A549 (cell line): Measurements from ENCODE around the gene TGFBI. TPM values are rescaled to one million over a fixed set of nuclear protein-coding genes. Genes with fewer than 3 reads are reported as not detected.

ENCODE experiments used
- BCL3 ChIP-seq: fragments of >200 bp; sonication (Bioruptor Twin); formaldehyde crosslinking; IDR thresholded peaks from 3 replicates; pipeline ENCODE4 v1.6.1; 2016
- CBX2 ChIP-seq: fragments of 200-600 bp; sonication (generic); IDR thresholded peaks from 2 replicates; pipeline ENCODE4 v1.6.1; 2016; ENCODE audit warnings: low read depth, mild to moderate bottlenecking, borderline replicate concordance
- CEBPB ChIP-seq, 2 experiments: fragments of >200 bp in 1 of 2; sonication (Bioruptor Twin) in 1 of 2; formaldehyde crosslinking in 1 of 2; IDR thresholded peaks; 2 replicates each; pipeline ENCODE4 v1.6.1; 2012 to 2016
- E2F6 ChIP-seq: IDR thresholded peaks from 2 replicates; pipeline ENCODE4 v1.6.1; 2012; ENCODE audit warnings: low read depth, borderline replicate concordance
- EHMT2 ChIP-seq: fragments of 200-600 bp; sonication (generic); IDR thresholded peaks from 2 replicates; pipeline ENCODE4 v1.6.1; 2016; ENCODE audit warnings: antibody characterized with exemption, low read depth, mild to moderate bottlenecking, moderate library complexity
- EP300 ChIP-seq, 2 experiments: fragments of >200 bp; sonication (Bioruptor Twin); formaldehyde crosslinking; IDR thresholded peaks; 2 replicates in 1 of 2; 3 replicates in 1 of 2; pipeline ENCODE4 v1.6.1; 2016 to 2017
- ESRRA ChIP-seq: fragments of 150-350 bp; IDR thresholded peaks from 2 replicates; pipeline ENCODE4 v1.6.1; 2014; ENCODE audit warnings: mild to moderate bottlenecking, low read length, borderline replicate concordance
- FOSB ChIP-seq: fragments of 250-450 bp; sonication (Bioruptor Pico); IDR thresholded peaks from 2 replicates; pipeline ENCODE4 v1.5.0; 2020; ENCODE audit warnings: mild to moderate bottlenecking, moderate library complexity
- FOSL2 ChIP-seq, 2 experiments: fragments of 450-650 bp in 1 of 2; fragments of >200 bp in 1 of 2; sonication (Bioruptor Twin) in 1 of 2; formaldehyde crosslinking; IDR thresholded peaks; 2 replicates each; pipeline versions ENCODE4 v1.5.0 to v1.6.1; 2016 to 2020; ENCODE audit warnings: mild to moderate bottlenecking in 1 of 2, moderate library complexity in 1 of 2
- HDAC2 ChIP-seq: fragments of 200-600 bp; sonication (generic); IDR thresholded peaks from 2 replicates; pipeline ENCODE4 v1.6.1; 2016
- HES2 ChIP-seq: fragments of >200 bp; sonication (Bioruptor Twin); formaldehyde crosslinking; IDR thresholded peaks from 2 replicates; pipeline ENCODE4 v1.6.1; 2016
- HEYL ChIP-seq: fragments of 250-450 bp; sonication (Bioruptor Pico); IDR thresholded peaks from 2 replicates; pipeline ENCODE4 v1.8.0; 2021; ENCODE audit warnings: mild to moderate bottlenecking, moderate library complexity
- HMGXB4 ChIP-seq: fragments of 250-450 bp; sonication (Bioruptor Pico); IDR thresholded peaks from 2 replicates; pipeline ENCODE4 v1.5.0; 2021; ENCODE audit warnings: mild to moderate bottlenecking, moderate library complexity, borderline replicate concordance
- HOXA7 ChIP-seq: fragments of 250-450 bp; sonication (Bioruptor Pico); IDR thresholded peaks from 2 replicates; pipeline ENCODE4 v1.5.0; 2020; ENCODE audit warnings: mild to moderate bottlenecking, moderate library complexity
- HOXB5 ChIP-seq: fragments of 250-450 bp; sonication (Bioruptor Pico); IDR thresholded peaks from 2 replicates; pipeline ENCODE4 v1.5.0; 2020; ENCODE audit warnings: mild to moderate bottlenecking, moderate library complexity
- KDM1A ChIP-seq: fragments of 200-600 bp; sonication (generic); IDR thresholded peaks from 2 replicates; pipeline ENCODE4 v1.6.1; 2016; ENCODE audit warnings: low read depth, mild to moderate bottlenecking
- KDM5A ChIP-seq: fragments of 200-600 bp; sonication (generic); IDR thresholded peaks from 2 replicates; pipeline ENCODE4 v1.6.1; 2016; ENCODE audit warnings: antibody characterized with exemption, mild to moderate bottlenecking
- MAFK ChIP-seq: fragments of 450-650 bp; IDR thresholded peaks from 2 replicates; pipeline ENCODE4 v1.6.1; 2014; ENCODE audit not compliant: partially characterized antibody
- MAZ ChIP-seq: fragments of 150-350 bp; IDR thresholded peaks from 2 replicates; pipeline ENCODE4 v1.6.1; 2014; ENCODE audit warnings: antibody characterized with exemption, low read depth, low read length, borderline replicate concordance
- MYC ChIP-seq: IDR thresholded peaks from 2 replicates; pipeline ENCODE4 v1.6.1; 2012; ENCODE audit warnings: mild to moderate bottlenecking, inconsistent platforms, low read length, improper control_type of control experiment, borderline replicate concordance
- NPAS2 ChIP-seq: fragments of 250-450 bp; sonication (Bioruptor Pico); IDR thresholded peaks from 2 replicates; pipeline ENCODE4 v1.8.0; 2022; ENCODE audit warnings: mild to moderate bottlenecking, moderate library complexity, borderline replicate concordance
- PBX3 ChIP-seq: IDR thresholded peaks from 2 replicates; pipeline ENCODE4 v1.6.1; 2012
- PHF8 ChIP-seq: fragments of 200-600 bp; sonication (generic); IDR thresholded peaks from 2 replicates; pipeline ENCODE4 v1.6.1; 2016; ENCODE audit warnings: low read depth, mild to moderate bottlenecking, antibody characterized with exemption, moderate library complexity, borderline replicate concordance
- POLR2AphosphoS2 ChIP-seq: conservative IDR thresholded peaks from 2 replicates; pipeline ENCODE4 v1.6.1; 2012; ENCODE audit warnings: low read length, improper control_type of control experiment, inconsistent platforms
- RAD21 ChIP-seq, 2 experiments: fragments of >200 bp in 1 of 2; sonication (Bioruptor Twin) in 1 of 2; formaldehyde crosslinking in 1 of 2; IDR thresholded peaks in 1 of 2; conservative IDR thresholded peaks in 1 of 2; 2 replicates in 1 of 2; 3 replicates in 1 of 2; pipeline ENCODE4 v1.6.1; 2012 to 2018; ENCODE audit warnings: inconsistent platforms in 1 of 2
- RARB ChIP-seq: fragments of 250-450 bp; sonication (Bioruptor Pico); IDR thresholded peaks from 2 replicates; pipeline ENCODE4 v1.8.0; 2021; ENCODE audit warnings: mild to moderate bottlenecking, moderate library complexity
- RCOR1 ChIP-seq: fragments of 150-350 bp; IDR thresholded peaks from 2 replicates; pipeline ENCODE4 v1.6.1; 2014; ENCODE audit warnings: antibody characterized with exemption, low read length, low read depth
- REST ChIP-seq: fragments of 200-600 bp; sonication (generic); IDR thresholded peaks from 2 replicates; pipeline ENCODE4 v1.6.1; 2016; ENCODE audit warnings: antibody characterized with exemption, mild to moderate bottlenecking, moderate library complexity
- SREBF2 ChIP-seq: fragments of 450-650 bp; IDR thresholded peaks from 2 replicates; pipeline ENCODE4 v1.6.1; 2014; ENCODE audit warnings: mild to moderate bottlenecking, moderate library complexity
- TP53 ChIP-seq: fragments of 250-450 bp; sonication (Bioruptor Pico); IDR thresholded peaks from 2 replicates; pipeline ENCODE4 v1.5.0; 2021; ENCODE audit warnings: mild to moderate bottlenecking, moderate library complexity
- USF2 ChIP-seq: fragments of 450-650 bp; IDR thresholded peaks from 2 replicates; pipeline ENCODE4 v1.6.1; 2014; ENCODE audit warnings: antibody characterized with exemption
- ZSCAN20 ChIP-seq: fragments of 250-450 bp; sonication (Bioruptor Pico); IDR thresholded peaks from 2 replicates; pipeline ENCODE4 v1.8.0; 2022; ENCODE audit warnings: mild to moderate bottlenecking, moderate library complexity
- polyA plus RNA-seq, 4 experiments: library from polyadenylated mRNA; depleted of rRNA in 3 of 4; stranded (reverse); fragments of >200 nt; fragmentation: RNase III in 1 of 4; extraction: RNeasy Plus Mini Kit Qiagen cat#74134 plus additional on column Dnase treatment in 1 of 4; gene quantifications; 2 replicates in 3 of 4; 3 replicates in 1 of 4; pipeline ENCODE4 v1.2.3, GENCODE V29; 2011 to 2017

TGFBI gene
- polyA plus RNA-seq, 2 of the 4 experiments (the other 2 are of a cell fraction): 1,135 to 1,859 TPM

- TF ChIP-seq REST (no peak), MAZ (no peak), MYC (peak; percentile 16; the same call in 1 of the 2 replicates), ZSCAN20 (CRISPR knock-in tag) (no peak), CBX2 (no peak), PBX3 (peak; percentile 71), RARB (CRISPR knock-in tag) (peak; percentile 65; the same call in 1 of the 2 replicates), HOXA7 (0 out of 2 replicates have a peak, but pooled peaks have one; percentile 71), PHF8 (no peak), ESRRA (no peak), HMGXB4 (CRISPR knock-in tag) (no peak), KDM1A (no peak), TP53 (CRISPR knock-in tag) (no peak), KDM5A (no peak), HOXB5 (peak; percentile 91), HDAC2 (no peak), RCOR1 (no peak), SREBF2 (no peak), HES2 (peak; percentile 53; the same call in 1 of the 2 replicates), NPAS2 (no peak), EP300 (IDR thresholded peaks at IDR 0.05) (peak; percentile 94 to 98), RAD21 (conservative IDR thresholded peaks at IDR 0.05 in 1 of 2, IDR thresholded peaks at IDR 0.05 in 1 of 2) (peak; percentile 25 to 63; a peak in 3 of 5 replicates), POLR2AphosphoS2 (no peak), CEBPB (IDR thresholded peaks at IDR 0.05) (peak; percentile 49 to 82), HEYL (CRISPR knock-in tag) (no peak; the same call in 1 of the 2 replicates), FOSL2 (IDR thresholded peaks at IDR 0.05) (peak; percentile 92), FOSL2 (CRISPR knock-in tag; IDR thresholded peaks at IDR 0.05) (peak; percentile 85), FOSB (CRISPR knock-in tag) (no peak), E2F6 (peak; percentile 60; the same call in 1 of the 2 replicates), BCL3 (peak; percentile 84; the same call in 2 of the 3 replicates), MAFK (peak; percentile 2), USF2 (no peak), EHMT2 (no peak)
Observed at GRCh38 chr5:136016945-136017530, 11.8 kb upstream of the TGFBI start (continued).
